ENCODE data around the gene GPR12.
"Not testable (repeated sequence)": the region's sequence is repeated elsewhere in the genome, so short reads cannot be mapped to it uniquely, and the experiment has no call there.

Gene GPR12

DNA sequence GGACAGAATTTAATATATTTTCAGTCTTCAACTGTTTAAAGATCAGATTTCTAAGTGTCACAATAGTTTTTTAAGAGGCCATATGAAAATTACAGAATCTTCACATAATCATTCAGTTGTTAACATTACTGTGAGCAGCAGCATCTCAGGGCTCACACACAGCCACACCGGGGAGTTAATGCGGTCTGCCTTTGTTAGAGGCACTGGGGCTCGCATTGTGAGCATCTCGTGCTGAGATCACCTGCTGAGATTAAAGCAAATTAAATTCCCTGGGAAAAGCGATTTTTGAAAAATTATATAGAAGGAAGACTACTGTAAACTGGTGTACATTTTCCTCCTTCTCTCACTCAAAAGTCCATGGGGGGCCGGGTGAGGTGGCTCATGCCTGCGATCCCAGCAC is 16.6 kb downstream of the GPR12 start:
- no peak for DNase-seq

DNA sequence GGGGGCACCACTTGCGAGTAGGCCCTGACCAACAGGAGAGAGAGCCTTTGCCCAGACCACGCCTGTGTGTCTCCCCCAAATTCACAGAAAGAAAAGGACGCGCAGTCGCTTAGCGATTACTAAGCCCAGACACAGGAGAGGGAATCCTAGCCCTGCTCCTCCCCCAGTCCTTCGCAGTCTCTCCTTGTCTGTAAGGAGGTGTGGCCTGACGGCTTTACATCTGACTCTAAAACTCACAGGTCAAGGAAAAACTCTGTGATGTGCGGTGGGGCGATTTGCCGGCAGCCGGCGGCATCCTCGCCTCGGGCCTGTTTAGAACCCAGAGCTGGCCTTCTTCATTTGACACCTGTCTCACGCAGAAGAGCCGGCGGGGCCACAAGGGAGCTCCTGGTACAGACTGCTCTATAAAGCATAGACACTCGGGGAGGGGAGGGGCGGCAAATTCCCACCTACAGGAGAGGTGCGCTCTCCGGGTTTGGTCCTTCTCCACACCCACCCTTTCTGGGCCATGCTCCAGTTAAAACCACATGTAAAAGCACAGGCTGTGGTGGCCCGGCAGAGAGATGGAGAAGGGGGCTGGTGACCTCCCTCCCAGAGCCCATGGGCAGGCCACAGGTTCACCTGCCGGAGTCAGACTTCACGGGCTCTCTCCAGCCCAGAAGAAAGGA is 17.8 kb downstream of the GPR12 start:
- DNase-seq = no peak

- DNase-seq = no peak
Measured at GRCh38 chr13:26735677-26736076, 24.9 kb downstream of the GPR12 start.

GRCh38 chr13:26727633-26728032 is 33.0 kb downstream of the GPR12 start:
- no peak for DNase-seq

GRCh38 chr13:26727122-26727521 is 33.5 kb downstream of the GPR12 start:
- no peak for DNase-seq

GRCh38 chr13:26726684-26727083 is 33.9 kb downstream of the GPR12 start:
- no peak for DNase-seq

DNA sequence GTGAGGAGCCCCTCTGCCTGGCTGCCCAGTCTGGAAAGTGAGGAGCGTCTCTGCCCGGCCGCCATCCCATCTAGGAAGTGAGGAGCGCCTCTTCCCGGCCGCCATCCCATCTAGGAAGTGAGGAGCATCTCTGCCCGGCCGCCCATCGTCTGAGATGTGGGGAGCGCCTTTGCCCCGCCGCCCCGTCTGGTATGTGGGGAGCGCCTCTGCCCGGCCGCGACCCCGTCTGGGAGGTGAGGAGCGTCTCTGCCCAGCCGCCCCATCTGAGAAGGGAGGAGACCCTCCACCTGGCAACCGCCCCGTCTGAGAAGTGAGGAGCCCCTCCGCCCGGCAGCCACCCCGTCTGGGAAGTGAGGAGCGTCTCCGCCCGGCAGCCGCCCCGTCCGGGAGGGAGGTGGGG is 37.0 kb downstream of the GPR12 start:
- not testable (repeated sequence) for DNase-seq

DNA sequence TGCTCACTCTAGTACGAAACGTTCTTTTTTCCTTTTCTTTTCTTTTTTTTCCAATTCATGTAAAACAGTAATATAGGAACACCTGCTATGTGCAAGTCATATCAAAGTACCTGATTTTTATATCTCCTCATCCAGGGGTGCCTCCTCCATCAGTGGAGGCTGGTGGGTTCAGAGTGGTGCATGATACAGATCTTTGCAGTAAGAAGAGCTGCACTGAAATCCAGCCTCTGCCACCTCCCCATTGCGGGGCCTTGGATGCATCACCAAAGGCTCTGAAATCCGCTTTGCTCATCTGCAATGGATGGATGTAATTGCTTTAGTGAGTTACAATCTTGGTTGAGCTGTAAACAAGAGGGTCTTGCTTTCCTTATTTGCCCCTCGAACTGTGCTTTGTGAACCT is 38.3 kb downstream of the GPR12 start:
- DNase-seq = no peak

- no peak for DNase-seq
Measured at GRCh38 chr13:26721251-26722121, 39.1 kb downstream of the GPR12 start.

DNA sequence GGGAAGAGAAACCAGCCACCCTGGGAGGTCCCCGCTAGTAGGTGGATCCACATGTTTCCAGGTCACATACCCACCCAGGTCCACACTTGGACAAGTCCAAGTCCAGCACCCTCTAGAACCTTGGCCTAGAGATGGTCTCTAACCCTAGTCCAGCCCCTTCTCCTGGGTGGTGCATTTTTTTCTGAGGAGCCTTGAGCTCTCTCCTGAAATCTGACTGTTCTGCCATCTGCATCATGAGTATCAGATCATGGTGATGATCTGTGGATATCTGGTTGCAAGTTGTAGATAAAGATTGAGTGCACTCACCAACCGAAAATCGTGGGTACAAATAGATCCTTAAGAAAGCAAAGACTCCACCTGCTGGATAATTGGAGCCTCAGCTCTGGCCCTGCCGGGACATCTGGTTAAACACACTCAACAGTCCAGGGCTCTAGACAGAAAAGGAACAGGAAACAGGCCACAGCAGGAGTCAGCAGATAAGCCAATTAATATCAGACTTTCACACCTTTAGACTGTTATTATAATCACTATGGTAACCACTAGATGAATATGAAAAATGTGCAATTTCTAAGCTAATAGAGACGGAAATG is 41.1 kb downstream of the GPR12 start:
- DNase-seq = no peak

GRCh38 chr13:26718872-26719271 is 41.7 kb downstream of the GPR12 start:
- DNase-seq = no peak

DNA sequence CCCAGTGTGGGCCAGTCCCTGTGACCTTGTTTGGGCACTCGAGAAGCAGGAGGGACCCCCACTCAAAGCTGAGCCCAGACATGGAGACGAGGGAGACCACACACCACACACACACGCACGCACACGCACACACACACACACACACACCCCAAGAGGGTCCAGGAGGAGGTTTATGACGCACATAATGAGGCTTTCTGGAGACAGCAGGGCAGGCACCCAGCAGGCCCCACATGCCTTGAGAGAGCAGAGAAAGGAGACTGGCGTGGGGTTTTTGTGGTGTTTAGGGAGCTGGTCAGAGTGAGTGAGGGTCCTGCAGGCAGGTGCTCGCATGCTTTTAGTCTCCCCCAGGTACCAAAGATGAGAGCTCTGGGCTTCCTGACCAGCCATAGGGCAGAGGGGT is 42.4 kb downstream of the GPR12 start:
- DNase-seq = no peak

- DNase-seq = no peak
Measured at GRCh38 chr13:26716984-26717383, 43.6 kb downstream of the GPR12 start.

- DNase-seq = no peak
Measured at GRCh38 chr13:26713341-26713740, 47.2 kb downstream of the GPR12 start.

GRCh38 chr13:26711211-26711610 is 49.4 kb downstream of the GPR12 start:
- no peak for DNase-seq

DNA sequence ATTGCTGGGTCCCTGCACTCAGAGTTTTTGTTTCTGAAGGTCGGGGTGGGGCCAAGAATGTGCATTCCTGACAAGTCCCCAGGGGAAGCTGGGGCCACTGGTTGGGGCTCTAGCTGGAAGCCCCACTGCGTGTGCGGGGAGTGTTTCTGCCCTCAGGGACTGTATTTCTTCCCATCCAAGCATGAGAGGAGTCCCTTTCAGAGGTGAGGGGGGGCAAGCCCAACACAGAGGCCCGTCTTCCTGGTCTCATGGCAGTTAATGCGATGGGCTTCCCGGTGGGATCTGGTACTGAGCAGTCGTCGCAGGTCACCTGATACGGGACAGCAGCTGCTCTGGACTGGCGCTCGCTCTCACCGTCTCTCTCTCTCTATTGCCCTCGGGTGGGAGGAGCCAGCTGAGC is 50.4 kb downstream of the GPR12 start:
- no peak for DNase-seq

GRCh38 chr13:26709461-26709860 is 51.1 kb downstream of the GPR12 start:
- no peak for DNase-seq

- DNase-seq = no peak
Measured at GRCh38 chr13:26708007-26708297, 52.6 kb downstream of the GPR12 start.

GRCh38 chr13:26707122-26708006 is 53.2 kb downstream of the GPR12 start:
- DNase-seq = no peak

DNA sequence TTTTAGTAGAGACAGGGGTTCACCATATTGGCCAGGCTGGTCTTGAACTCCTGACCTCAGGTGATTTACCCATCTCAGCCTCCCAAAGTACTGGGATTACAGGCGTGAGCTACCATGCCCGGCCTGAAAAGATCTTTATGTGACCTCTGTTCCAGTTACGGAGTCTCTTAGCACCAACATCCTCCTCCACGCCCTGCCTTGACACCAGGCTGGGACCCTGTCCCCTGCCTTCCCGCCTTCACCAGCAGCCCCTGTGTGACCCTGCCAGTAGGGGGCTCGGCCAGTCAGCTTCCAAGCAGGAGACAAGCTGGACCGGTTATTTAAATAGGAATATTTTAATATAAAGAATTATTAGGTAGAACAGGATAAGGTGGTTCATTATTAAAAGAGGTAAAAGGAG is 54.2 kb downstream of the GPR12 start:
- DNase-seq = no peak

DNA sequence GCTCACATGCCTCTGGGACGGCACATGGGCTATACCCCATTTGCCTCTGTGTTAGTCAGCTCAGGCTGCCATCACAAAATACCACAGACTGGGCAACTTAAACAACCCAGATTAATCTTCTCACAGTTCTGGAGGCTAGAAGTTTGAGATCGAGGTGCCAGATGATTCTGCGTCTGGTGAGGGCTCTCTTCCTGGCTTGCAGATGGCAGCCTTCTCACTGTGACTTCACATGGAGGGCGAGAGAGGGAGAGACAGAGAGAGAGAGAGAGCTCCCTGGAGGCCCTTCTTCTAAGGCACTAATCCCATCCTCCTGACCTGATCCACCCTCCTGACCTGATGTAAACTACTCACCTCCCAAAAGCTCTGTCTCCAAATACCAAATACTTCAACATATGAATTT is 55.0 kb downstream of the GPR12 start:
- DNase-seq = no peak
